GM19468 (cell line): ENCODE results near the gene KCNQ1.

Source experiments
- ATAC-seq: cut with Tn5 transposase; IDR thresholded peaks from one replicate; pipeline ENCODE4 v1.9.1; 2021; ENCODE audit warnings: mild to moderate bottlenecking, moderate library complexity, moderate number of reproducible peaks; ENCODE audit not compliant: unreplicated experiment; ENCODE audit errors: extremely low read depth

KCNQ1 gene

GRCh38 chr11:2666401-2666741, 221.6 kb downstream of the KCNQ1 start:
- no peak for ATAC-seq

DNA sequence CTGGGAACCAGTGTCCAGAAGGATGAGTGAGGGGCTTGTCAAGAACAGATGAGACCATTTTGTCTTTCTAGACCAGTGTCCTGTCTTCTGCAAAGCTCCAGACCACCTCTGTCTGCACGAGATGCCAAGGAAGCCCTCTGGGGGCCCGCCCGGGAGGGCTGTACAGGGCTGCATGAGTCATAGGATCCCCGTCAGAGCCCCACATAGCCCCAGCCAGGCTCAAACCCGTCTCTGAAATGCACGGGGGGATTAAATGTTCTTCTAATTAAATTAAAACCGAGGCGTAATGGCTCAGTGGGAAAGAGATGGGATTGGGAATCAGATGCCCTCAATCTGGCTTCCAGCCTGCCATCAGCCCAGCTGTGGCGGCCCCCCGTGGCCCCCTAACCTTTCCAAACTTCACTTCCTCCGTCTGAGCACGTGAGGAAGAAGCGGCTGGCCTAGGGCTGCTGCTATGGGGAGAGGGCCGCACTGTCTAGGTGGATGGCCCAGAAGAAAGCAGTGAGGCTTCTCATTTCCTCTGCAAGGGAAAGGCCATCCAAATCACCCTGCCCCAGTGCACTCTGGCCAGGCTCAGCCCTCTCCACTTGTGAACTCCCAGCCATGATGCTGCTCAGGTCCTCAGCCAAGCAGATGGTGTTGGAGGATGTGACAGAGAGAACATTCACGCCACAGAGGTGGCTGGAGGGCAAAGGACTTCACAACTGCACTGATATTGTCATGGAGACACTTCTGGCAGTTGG, 222.2 kb downstream of the KCNQ1 start:
- ATAC-seq = no peak

DNA sequence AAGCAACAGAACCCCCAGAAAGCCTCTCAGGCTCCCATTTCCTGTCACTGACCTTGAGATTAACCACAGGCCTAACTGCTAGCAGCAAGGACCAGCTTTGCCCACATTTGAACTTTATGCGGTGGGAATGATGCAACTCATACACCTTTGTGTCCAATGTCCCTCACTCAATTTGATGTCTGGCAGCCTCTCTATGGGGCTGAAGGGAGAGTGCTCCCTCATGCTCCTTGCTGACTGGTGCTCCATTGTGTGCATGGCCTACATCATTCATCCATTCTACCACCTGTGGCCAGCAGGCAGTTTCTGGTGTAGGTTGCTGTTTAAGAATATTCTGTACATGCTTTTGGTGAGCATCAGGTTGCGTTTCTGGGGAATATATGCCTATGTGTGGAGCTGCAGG, 223.1 kb downstream of the KCNQ1 start:
- ATAC-seq = no peak

GRCh38 chr11:2668876-2669275, 224.1 kb downstream of the KCNQ1 start:
- ATAC-seq = no peak

- ATAC-seq = no peak
These were observed 225.0 kb downstream of the KCNQ1 start for GRCh38 chr11:2669634-2670469.

- no peak for ATAC-seq
These were observed 225.8 kb downstream of the KCNQ1 start for GRCh38 chr11:2670541-2671100.

DNA sequence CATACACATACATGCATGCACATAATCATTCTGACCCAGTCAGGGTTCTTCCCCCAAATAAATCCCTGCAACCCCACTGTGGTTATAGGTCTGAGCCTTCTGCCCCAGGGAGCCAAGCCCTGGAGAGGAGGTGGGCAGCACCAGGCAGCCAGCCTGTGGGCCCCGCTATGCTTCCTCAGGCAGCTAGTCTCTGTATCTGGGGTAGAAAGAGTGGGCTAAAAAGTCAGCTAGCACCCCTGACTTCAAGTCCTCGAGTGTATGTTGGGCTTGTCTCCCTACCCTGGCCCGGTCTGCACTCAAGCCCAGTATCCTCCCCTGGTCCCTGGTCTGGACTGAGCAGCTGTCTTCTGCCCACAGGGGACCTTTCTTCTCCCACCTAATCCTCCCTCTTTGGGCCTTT, 226.9 kb downstream of the KCNQ1 start:
- no peak for ATAC-seq

GRCh38 chr11:2672553-2673249, 227.9 kb downstream of the KCNQ1 start:
- ATAC-seq = no peak

GRCh38 chr11:2673250-2673610, 228.4 kb downstream of the KCNQ1 start:
- no peak for ATAC-seq

DNA sequence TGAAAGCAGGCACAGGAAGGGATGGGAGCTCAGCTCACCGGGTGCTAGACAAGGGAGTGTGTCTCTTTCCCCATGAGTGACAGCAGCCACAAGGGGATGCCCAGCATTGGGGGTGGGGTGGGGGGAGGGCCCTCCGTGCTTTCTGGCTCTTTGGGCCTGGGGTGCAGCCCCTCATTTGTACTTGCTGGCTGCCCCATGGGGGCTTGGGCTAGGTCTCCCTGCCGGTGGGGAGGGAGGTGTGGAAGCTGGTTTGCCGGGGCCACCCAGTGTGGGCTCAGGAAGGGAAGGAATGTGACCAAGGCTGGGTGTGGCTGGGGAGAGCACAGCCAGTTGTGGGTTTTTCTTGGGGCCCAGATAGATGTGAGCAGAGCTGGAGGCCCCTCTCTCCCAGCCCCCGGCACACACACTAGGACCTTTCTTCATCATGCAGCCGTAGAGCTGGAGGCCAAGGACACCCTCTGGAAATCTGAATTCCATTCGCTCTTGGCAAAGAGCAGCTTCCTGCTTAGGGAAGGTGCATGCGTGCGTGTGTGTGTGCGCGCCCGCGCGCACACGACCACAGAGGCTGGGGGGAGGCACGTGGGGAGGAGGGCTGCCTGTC, 229.2 kb downstream of the KCNQ1 start:
- ATAC-seq = no peak

DNA sequence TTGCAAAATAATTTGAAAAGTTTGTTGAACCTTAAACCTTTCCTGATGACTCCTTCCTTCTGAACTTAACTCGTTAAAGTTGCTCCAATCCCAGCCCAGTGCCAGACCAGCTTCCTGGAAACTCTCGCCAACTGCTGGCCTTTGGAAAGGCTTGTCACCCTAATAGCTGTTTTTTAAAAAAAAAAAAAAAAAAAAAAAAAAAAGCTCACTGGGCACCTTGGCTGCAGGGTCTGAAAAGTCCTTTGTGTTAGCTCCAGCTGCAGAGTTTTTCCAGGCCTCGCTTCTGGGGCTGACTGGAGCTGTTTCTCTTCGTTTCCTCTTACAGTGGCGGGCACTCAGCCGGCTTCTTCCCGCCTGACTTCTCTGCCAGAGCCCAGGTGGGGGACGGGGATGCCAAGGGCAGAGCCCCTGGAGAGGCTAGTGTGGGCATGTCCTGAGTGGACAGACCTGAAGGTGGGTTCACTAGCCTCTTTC, 229.9 kb downstream of the KCNQ1 start:
- no peak for ATAC-seq

DNA sequence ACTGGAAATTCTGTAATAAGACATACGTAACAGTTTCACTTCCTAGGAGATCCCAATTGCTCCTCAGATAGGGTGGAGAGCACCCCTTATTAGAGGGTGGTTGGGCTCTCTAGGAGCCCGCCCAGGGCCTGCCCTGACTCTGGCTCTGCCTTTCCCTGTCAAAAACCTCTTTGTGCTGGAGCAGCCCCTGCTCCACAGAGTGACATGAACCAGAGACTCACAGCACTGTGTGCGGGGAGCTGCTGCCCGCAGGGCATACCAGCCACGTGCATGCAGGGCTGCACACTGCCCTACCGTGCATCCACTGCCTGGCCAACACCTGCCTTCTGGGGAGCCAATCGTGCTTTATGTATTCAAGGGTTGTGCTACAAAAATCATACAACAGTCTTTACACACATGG, 230.7 kb downstream of the KCNQ1 start:
- no peak for ATAC-seq

- ATAC-seq = peak; percentile 47
These were observed 232.3 kb downstream of the KCNQ1 start for GRCh38 chr11:2677127-2677526.

DNA sequence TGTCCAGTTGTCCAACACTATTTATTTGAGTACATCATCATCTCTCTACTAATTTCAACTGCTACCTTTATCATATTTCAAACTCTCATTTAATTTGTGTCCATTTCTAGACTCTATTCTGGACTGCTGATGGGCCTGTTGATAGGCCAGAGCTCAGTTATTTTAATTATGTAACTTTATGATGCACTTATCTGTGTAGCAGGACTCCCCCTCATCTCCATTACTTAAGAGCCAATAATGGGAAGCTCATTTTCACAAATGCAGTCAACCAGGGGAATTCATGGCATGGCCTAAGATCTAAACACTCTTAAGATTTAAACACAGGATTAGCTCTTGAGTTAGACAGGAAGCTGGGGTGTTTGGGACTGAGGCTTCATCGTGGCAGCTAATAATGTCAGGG, 233.6 kb downstream of the KCNQ1 start:
- no peak for ATAC-seq

- no peak for ATAC-seq
These were observed 234.3 kb downstream of the KCNQ1 start for GRCh38 chr11:2679011-2679676.

GRCh38 chr11:2681408-2682145, 236.8 kb downstream of the KCNQ1 start:
- ATAC-seq = no peak

GRCh38 chr11:2683806-2684205, 239.0 kb downstream of the KCNQ1 start:
- ATAC-seq = no peak

DNA sequence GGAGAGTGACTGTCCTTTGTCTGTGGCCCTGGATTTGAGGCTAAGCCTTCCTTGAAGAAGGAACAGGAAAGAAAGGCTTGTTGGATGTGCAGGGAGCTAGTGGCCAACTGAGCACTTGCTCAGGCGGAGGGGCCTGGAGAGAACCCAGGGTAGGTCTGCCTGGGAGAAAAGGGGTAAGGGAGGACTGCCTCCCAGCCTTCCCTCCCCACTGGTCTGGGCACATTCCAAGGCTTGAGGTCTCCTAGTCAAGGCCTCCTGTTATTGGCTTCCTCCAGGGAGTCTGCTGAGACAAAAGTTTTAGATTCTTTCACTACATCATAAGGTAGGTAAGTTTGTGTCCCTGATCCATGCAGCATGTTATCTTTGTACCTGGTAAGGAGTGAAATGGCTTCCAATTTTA, 239.8 kb downstream of the KCNQ1 start:
- no peak for ATAC-seq

- no peak for ATAC-seq
These were observed 240.2 kb downstream of the KCNQ1 start for GRCh38 chr11:2685051-2685450.
